GM21423 (cell line): ENCODE results near the gene SMIM36.
"Not testable (repeated sequence)": the region's sequence is repeated elsewhere in the genome, so short reads cannot be mapped to it uniquely, and the experiment has no call there.

ENCODE experiments used
- ATAC-seq: cut with Tn5 transposase; IDR thresholded peaks from one replicate; pipeline ENCODE4 v1.9.1; 2021; ENCODE audit warnings: mild to moderate bottlenecking, moderate library complexity; ENCODE audit not compliant: unreplicated experiment

Gene SMIM36

DNA sequence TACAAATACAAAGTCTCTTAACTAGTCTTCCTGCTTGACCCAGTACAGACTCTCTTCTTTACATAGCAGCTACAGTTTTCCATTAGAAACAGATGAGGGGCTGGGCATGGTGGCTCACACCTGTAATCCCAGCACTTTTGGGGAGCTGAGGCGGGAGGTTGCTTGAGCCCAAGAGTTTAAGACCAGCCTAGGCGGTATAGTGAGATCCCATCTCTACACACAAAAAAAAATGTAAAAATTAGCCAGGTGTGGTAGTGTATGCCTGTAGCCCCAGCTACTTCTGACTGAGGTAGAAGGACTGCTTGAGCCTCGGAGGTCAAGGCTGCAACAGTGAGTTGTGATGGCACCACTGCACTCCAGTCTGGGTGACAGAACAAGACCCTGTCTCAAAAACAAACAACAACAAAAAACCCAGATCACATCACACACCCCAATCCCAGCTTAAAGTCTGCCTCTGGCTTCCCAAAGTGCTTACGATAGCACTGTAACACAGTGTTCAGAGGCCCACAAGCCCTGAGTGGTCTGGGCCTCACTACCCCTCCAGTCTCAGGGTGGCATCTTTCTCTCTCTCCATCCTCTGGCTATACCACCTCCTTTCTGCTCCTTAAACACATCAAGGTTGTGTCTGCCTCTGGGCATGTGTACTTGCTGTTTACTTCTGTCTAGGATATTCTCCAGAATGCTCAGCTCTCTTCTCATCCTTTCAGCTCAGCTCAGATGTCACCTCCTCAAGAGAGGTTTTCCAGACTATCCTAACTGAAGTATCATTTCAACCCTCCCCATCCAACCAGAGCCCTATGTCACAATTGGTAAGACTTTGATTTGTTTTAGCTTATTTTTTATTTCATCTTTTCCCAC is 93.6 kb downstream of the SMIM36 start:
- no peak for ATAC-seq

DNA sequence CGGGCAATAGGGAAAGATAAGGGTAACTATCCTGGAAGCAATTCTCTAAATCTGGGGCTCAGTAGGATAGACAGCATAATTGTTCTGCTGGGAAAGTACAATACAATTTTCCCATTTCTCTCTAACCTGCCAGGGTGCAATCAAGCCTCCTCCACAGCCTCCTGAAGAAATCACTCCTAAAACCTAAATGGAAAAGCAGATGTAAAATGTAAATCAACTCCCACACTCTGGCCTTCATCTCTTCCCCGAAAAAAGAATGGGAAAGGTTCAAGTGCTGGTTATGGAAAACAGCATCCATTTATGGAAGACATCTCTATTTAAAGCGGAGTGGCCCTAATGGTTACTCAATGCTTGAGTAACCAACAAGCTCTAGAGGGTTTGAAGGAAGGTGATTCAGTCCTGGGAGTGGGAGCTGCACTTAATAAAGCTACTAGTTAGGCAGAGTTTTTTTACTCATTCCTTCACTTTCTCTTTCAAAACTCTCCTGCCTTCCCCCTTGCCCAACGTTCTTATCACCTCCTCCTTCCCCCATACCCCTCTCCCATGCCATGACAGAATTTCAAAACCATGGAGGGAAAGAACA is 94.7 kb downstream of the SMIM36 start:
- ATAC-seq: no peak

DNA sequence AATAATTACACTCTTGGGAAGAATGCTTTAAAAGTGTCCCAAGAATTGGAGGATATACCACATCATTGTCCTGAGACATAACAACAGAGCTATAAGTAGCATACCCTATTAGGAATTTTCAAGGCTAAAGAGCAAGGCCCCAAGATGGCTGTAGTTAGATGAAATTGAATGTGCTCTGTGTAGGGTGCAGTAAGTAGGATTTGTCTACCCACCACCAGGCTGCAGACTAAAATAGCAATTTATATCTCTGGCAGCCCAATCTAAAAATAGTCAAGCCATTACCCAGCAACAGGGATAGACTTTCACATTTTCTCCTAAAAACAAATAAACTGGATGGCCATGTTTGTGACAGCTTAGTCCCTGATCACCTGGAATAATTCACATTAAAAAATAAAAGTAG is 95.3 kb downstream of the SMIM36 start:
- ATAC-seq: no peak

DNA sequence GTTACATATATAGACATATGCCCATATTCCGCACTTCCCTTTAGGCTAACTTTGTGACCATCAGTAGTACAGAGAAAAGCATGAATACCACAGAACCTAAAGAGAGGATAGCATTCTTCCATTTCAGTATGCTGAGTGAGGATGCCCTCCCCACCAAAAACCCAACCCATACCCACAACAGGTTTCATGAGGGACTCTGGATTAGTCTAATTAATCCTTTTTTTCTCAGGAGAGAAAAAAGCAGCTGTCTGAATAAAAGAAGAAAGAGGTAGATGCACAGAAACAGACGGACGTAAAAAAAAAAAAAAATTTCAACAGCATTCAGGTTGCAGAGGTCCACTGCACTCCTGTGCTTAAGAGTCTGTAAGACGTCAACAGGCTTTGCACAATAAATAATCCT is 96.3 kb downstream of the SMIM36 start:
- no peak for ATAC-seq

DNA sequence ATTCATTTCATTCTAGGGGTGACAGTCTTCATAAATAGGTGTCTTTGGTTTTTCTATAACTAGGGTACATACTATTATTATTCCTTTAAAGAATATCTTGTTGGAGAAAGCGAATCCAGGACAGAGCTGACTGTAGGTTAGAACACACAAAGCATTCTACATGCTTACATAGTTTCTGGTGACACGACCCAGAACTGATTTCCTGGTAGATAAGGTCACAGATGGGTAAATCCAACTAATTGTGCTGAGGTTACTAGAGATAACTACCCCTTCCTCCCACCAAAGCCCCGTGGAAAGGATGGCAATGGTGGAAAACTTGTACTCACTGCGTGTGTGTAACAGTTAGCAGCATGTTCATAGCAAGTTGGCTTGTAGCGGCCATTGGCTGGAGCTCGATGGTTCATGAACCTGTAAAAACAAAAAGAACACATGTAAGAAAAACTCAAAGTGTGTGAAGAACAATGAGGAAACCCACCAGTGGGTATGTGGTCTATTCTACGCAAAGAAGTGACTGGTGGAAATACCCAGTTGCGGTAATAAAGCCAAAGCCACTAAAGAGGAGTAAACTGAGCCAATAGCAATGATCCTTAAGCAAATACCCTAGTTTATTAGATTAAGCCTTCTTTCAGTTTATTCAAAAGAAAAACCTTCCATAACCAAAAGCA is 97.3 kb downstream of the SMIM36 start:
- no peak for ATAC-seq

DNA sequence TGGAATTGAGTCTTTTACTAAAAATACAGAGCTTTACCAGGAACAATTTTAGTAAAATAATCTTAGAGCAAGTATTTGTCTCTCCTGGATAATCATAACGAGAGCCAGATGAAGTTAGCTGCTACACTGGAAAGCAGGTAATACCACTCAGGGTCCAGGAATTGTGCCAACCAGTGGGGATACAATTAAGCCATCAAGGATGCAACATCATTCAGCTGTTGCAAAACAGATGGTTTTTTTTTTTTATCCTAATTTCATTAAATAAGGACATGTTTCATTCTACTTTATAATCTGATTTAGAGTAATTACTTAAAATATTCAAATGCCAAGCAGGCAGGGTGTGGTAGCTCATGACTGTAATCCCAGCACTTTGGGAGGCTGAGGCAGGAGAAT is 99.8 kb downstream of the SMIM36 start:
- no peak for ATAC-seq

DNA sequence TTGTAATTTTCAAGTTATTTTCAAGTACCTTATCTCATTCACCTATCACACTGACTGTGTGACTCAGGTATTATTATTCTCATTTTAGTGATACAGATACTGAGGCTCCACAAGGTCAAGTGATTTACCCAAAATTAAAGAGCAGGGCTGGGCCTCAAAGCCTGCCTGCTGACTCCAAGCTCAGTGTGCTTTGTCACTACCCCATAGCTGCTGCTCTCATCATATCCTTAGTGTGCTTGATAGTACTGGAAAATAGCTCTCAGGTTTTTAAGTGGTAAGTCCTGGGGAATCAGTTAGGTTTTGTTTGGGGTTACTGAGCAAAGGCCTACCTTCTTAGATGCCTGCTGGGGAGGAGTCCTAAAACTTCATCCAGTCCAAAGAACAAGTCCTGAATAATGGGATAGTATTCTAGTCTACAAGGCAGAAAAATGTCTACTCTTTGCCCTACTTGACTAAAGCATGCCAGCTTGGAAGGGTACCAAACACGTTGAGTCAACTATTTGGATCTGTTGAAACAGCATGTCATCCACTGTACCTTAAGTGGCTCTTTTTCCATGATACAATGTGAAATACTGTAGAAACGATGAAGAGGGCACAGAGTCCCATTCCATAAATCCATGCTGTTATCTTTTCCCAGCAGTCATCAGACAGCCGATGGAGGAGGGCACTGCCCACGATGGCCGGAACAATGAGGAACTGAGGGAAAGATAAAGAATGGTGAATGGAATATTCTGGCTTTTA is 100.4 kb downstream of the SMIM36 start:
- ATAC-seq: no peak

DNA sequence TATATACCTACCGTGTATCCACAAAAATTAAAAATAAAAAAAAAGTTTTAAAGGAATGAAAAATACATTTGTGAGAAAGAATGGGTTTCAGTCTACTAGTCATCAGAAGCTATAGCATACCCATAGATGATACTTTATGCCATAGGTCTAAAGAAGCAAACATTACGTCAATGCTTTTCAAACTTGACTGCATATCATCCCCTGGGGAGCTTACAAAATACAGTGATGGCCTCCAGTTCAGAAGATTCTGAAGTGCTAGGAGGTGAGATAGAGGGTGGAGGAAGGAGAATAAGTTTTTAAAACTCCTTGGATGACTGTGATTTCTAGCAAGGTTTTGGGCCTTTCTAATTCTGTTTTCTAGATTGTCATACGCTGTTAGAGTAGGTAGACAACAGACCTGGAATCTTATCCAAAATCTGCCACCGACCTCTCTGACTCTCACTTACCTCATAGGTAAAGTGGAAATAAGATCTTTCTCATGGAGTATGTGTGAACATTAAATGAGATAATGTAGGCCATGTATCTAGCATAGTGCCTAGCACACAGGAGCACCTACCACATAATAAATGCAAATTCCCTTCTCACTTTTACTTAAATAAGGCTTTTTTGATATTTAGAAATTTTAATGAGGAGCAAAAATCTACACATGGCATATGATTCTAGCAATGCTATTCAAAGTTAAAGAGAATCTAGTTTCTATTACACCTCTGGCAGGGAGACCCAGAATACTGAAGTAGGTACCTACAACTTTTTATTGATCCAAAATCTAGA is 102.0 kb downstream of the SMIM36 start:
- ATAC-seq: no peak

DNA sequence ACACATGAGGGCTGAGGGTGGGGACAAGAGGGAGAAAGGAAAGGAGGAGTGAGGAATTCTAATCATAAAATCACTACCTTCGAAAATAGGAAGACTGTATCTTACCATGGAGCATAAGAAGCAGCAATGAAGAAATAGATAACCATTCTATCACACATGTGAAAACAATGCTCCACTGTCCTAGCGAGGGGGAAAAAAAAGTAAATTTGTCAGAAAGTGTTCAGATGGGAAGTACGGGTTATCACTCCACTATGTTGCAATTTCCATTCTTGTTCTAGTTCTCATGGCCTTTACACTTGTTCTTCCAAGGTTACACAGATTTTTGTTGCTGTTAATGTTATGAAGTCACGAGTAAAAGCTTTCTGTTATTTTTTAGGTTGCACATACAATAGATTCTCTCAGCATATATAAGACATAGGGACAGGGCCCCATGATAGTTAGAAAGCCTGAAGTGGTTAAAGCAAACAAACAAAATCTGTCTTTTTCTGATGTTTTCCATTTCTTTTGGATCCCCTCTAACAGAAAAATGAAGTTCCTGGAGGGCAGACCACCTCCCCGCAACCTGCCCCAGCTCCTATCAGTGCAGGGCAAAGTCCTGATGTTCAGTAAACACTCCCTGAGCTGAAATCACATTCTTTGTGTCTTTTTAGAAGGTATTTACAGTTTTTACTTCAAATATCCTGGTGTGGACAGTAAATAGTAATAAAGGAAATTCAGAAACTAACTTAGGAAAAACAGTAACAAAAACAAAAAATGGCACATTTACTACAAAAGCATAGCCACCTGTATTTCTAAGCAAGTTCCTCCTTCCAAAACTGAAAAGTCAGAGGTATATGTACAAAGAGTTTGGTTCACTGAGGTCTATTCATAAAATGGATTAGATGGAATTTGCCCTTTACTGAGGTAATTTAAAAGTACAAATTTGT is 103.3 kb downstream of the SMIM36 start:
- no peak for ATAC-seq

DNA sequence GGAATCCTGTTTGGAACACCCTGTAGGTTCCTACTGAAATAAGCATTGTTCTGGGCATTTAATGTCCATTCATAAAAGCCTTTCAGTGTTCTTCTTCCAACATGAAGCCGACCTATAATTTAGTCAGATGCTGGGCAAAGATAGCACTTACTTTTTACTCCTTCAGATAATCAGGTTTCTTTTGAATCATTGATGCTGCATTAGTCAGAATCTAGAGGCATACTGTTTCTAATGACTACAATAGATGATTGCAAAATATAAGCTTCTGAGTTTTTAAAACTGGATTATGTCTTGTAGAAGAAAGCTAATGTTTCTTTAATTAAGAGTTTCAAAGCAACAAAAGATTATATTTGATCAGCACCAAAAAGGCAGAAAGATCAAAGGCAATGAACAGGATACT is 105.7 kb downstream of the SMIM36 start:
- ATAC-seq: no peak

DNA sequence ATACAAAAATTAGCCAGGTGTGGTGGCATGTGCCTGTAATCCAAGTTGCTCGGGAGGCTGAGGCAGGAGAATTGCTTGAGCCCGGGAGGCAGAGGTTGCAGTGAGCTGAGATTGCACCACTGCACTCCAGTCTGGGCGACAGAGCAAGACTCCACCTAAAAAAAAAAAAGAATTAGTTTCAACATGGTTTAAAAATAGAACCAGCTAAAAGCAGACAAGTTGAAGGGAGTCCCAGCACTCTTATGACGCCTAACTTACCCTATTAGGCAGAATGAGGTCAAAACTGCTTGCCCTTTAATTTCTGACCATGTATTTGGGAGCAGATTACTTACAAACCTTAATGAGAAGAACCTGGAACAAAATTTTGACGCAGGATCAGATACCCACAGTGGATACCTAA is 107.1 kb downstream of the SMIM36 start:
- ATAC-seq: not testable (repeated sequence)

DNA sequence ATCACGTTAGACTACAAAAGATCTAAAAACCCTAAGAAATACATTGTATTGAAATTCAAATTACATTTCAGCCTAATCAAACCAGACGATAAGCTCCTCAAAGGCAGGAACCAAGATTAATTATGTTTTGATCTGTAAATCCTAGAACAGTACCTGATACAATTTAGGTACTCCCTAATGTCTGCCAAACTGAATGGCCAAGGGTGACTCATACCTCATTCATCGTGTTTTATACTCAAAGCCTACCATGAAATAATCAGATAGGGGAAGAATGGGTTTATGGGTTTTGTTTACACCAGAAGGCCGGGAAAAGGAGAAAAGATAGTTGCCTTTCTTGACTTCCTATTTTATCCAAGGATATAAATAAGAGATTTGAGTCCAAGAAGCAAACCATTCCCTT is 108.9 kb downstream of the SMIM36 start:
- ATAC-seq: no peak
